Upper lobe of left lung (tissue), 6 donors: ENCODE data around the gene ORM2. TPM values are rescaled to one million over a fixed set of nuclear protein-coding genes. Genes with fewer than 3 reads are reported as not detected.

ENCODE experiments used
- ATAC-seq, 2 donors: fragments of 200-7000 bp; cut with Tn5 transposase; one replicate each; pipeline ENCODE4 v1.9.1; 2022; ENCODE audit warnings: mild to moderate bottlenecking in 2 of 2, moderate library complexity in 2 of 2; ENCODE audit not compliant: low FRiP score in 2 of 2
- DNase-seq, 2 donors: peaks; one replicate each; pipeline ENCODE4 v3.0.0-alpha.2; 2019 to 2020
- H3K27ac ChIP-seq, 4 donors: fragments of 200-600 bp; sonication (generic); one replicate each; pipeline ENCODE4 v1.5.1; 2016 to 2019
- H3K27me3 ChIP-seq, 4 donors: fragments of 200-600 bp; sonication (generic); one replicate each; pipeline ENCODE4 v1.5.1; 2017 to 2019
- H3K36me3 ChIP-seq, 4 donors: fragments of 200-600 bp; sonication (generic); one replicate each; pipeline ENCODE4 v1.5.1; 2016 to 2019
- H3K4me1 ChIP-seq, 4 donors: fragments of 200-600 bp; sonication (generic); one replicate each; pipeline ENCODE4 v1.5.1; 2018 to 2019
- H3K4me3 ChIP-seq, 4 donors: fragments of 200-600 bp; sonication (generic); one replicate each; pipeline ENCODE4 v1.5.1; 2017 to 2019; ENCODE audit warnings: mild to moderate bottlenecking in 2 of 4, moderate library complexity in 1 of 4
- H3K9me3 ChIP-seq, 4 donors: fragments of 200-600 bp; sonication (generic); one replicate each; pipeline ENCODE4 v1.5.1; 2018 to 2019
- EP300 ChIP-seq, 4 donors: sonication (generic); formaldehyde crosslinking; IDR thresholded peaks; one replicate each; pipeline ENCODE4 v1.5.1; 2017; ENCODE audit warnings: antibody characterized with exemption in 4 of 4, control low read depth in 2 of 4
- POLR2A ChIP-seq, 4 donors: fragments of 450-650 bp; IDR thresholded peaks; one replicate each; pipeline ENCODE4 v1.5.1; 2016 to 2017; ENCODE audit warnings: antibody characterized with exemption in 4 of 4, mild to moderate bottlenecking in 2 of 4
- POLR2AphosphoS5 ChIP-seq, 2 donors: sonication (generic); formaldehyde crosslinking; IDR thresholded peaks; one replicate each; pipeline ENCODE4 v1.5.1; 2017; ENCODE audit warnings: antibody characterized with exemption in 2 of 2
- WGBS, 2 donors: methylation state at CpG; one replicate each; pipeline ENCODE4 v1.1.5; 2017 to 2018; 5-methylcytosine and 5-hydroxymethylcytosine counted together
- total RNA-seq, 6 donors: library from RNA; depleted of rRNA in 4 of 6; stranded (reverse); fragments of >200 nt in 4 of 6; gene quantifications; one replicate each; pipeline versions ENCODE4 v1.1.0 to v1.2.1, GENCODE V29; 2016 to 2021
- TF ChIP-seq, protein P1 (sequence below), 6 experiments: fragments of 450-650 bp in 4 of 6; fragments of 200-600 bp in 2 of 6; sonication (generic) in 2 of 6; IDR thresholded peaks; one replicate each; pipeline ENCODE4 v1.5.1; 2016 to 2019; ENCODE audit warnings: antibody characterized with exemption in 6 of 6
- donor health status: DM: no; HTN: no; CAD: no; lungs with moderate emphysema.
- donor health status: DM: no; HTN: yes; CAD: no; lungs with severe emphysema.

The ORM2 gene
- total RNA-seq, 6 donors from 2014 or later = 2.2 to 5.5 (median 4.0) TPM; not detected in 2

DNA sequence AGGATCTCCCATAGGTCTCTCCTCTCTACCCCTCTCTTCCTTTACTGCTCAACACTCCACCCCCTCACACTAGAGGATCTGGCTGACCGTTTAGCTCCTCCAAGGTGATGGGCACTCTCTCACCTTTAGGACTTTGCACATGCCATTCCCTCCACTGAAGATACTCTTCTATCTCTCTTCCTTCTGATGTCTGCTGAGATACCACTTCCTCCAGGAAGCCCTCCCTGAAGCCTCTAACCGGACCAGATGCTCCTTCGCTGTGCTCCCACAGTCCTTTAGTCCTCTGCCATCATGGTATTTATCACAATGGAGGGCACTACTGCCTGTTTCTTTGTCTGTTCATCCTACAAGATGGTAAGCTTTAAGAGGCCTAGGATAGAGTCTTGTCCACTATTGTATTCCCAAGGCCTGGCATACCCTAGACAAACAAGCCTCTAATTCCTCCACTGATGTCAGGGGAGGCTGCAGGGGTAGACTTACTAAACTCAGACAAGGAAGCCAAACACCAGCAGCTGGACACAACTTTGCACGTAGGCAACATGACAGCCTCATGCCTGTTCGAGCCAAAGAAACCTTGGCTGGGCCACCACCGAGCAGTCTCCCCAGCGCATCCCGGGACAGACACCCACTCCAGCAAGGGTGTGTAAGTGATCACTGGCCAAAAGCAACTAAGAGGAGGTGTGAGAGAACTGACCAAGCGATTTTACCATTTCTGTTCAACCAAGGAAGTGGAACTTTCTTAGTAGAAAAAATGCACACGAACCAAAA, 20.2 kb downstream of the ORM2 start:
- 69 to 84% methylated on average over 10 of the region's 10 CpGs for WGBS, 2 donors
- peak overlapping the region in 3 of 4 donors; percentile 30 to 73 (median 72) for H3K27ac ChIP-seq
- no peak overlapping the region for H3K4me3 ChIP-seq
- peaks cover 29 to 100% (median 82%) of the 10 kb centered on the region in 4 donors for H3K36me3 ChIP-seq
- H3K27me3 ChIP-seq = no peaks in the 10 kb centered on the region
- H3K9me3 ChIP-seq = no peaks in the 10 kb centered on the region
- DNase-seq (no peak), ATAC-seq (peak in 1 of 2 donors; percentile 3)
- TF ChIP-seq POLR2AphosphoS5 (IDR thresholded peaks at IDR 0.05) (no peak), POLR2A (IDR thresholded peaks at IDR 0.05) (no peak), EP300 (IDR thresholded peaks at IDR 0.05) (no peak)
- TF ChIP-seq, protein P1, sequence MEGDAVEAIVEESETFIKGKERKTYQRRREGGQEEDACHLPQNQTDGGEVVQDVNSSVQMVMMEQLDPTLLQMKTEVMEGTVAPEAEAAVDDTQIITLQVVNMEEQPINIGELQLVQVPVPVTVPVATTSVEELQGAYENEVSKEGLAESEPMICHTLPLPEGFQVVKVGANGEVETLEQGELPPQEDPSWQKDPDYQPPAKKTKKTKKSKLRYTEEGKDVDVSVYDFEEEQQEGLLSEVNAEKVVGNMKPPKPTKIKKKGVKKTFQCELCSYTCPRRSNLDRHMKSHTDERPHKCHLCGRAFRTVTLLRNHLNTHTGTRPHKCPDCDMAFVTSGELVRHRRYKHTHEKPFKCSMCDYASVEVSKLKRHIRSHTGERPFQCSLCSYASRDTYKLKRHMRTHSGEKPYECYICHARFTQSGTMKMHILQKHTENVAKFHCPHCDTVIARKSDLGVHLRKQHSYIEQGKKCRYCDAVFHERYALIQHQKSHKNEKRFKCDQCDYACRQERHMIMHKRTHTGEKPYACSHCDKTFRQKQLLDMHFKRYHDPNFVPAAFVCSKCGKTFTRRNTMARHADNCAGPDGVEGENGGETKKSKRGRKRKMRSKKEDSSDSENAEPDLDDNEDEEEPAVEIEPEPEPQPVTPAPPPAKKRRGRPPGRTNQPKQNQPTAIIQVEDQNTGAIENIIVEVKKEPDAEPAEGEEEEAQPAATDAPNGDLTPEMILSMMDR (IDR thresholded peaks at IDR 0.05) = no peak
- H3K4me1 ChIP-seq = peaks cover 16 to 25% (median 18%) of the 10 kb centered on the region in 4 donors

DNA sequence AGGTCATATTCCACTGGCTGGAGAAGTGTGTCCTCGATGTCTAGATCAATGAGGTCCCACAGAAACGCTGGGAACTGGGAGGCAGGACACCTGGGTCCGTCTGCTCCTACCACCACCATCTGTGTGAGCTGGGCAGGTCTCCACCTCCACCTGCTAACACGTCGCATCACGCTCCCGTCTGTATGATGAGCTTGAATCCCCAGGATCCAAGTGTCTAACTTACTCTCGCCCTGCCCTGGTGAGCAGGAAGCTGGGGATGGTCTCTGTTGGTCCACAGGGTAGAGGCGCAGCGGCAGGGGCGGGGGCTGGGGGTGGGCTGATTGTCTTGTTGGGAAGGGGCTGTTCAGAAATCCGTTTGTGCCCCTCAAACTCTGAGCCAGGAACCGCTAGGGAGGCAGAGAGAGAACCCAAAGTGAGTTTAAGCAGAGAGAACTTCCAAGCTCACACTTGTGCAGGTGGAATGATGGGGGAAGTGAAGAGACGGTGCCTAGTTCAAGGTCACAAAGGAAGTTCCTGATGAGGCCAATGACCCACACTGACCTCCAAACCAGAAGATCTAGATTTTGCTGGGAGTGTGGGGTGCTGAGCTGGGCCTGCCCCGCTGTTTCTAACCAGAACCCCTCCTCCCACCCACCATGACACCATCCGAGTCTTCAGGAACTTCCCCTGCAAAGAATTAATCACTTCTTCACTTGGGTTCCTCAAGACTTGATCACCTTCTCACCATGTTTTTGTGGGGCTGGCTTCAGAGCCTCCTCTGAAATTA, 21.1 kb downstream of the ORM2 start:
- WGBS, 2 donors = 91 to 94% methylated on average over 10 to 16 of the region's 16 CpGs
- no peak for TF ChIP-seq POLR2A (IDR thresholded peaks at IDR 0.05)
- no peak for TF ChIP-seq EP300 (IDR thresholded peaks at IDR 0.05)
- no peak for TF ChIP-seq POLR2AphosphoS5 (IDR thresholded peaks at IDR 0.05)
- TF ChIP-seq, protein P1 (IDR thresholded peaks at IDR 0.05) = no peak
- no peaks in the 10 kb centered on the region for H3K9me3 ChIP-seq
- no peak overlapping the region for H3K4me3 ChIP-seq
- H3K27ac ChIP-seq = peak overlapping the region in 3 of 4 donors; percentile 30 to 72 (median 58)
- ATAC-seq (no peak), DNase-seq (no peak)
- peaks cover 28 to 100% (median 82%) of the 10 kb centered on the region in 4 donors for H3K36me3 ChIP-seq
- H3K4me1 ChIP-seq = peaks cover 16 to 25% (median 18%) of the 10 kb centered on the region in 4 donors
- H3K27me3 ChIP-seq = no peaks in the 10 kb centered on the region

DNA sequence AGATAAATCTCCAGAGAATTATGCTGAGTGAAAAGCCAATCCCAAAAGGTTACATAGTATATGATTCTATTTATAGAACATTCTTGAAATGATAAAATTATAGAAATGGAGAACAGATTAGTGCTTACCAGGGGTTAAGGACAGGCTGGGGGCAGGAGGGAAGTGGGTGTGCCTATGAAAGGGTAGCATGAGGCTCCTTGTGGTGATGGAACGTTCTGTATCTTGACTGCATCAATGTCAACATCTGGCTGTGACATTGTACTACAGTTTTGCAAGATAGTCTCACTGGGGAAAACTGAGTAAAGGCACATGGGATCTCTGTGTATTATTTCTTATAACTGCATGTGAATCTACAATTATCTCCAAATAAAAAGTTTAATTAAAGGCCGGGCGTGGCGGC, 22.3 kb downstream of the ORM2 start:
- TF ChIP-seq EP300 (IDR thresholded peaks at IDR 0.05) = peak in 2 of 4 donors; percentile 76 to 87
- peak in 1 of 2 donors; percentile 35 for TF ChIP-seq POLR2AphosphoS5 (IDR thresholded peaks at IDR 0.05)
- no peak for TF ChIP-seq POLR2A (IDR thresholded peaks at IDR 0.05)
- TF ChIP-seq, protein P1 (IDR thresholded peaks at IDR 0.05) = no peak
- WGBS, 2 donors = 73 to 80% methylated on average over 4 of the region's 4 CpGs
- Histone ChIP-seq H3K36me3 (peaks cover 21 to 100% (median 82%) of the 10 kb centered on the region in 4 donors), H3K27me3 (no peaks in the 10 kb centered on the region), H3K4me1 (peaks cover 16 to 25% (median 18%) of the 10 kb centered on the region in 4 donors), H3K9me3 (no peaks in the 10 kb centered on the region), H3K4me3 (no peak overlapping the region), H3K27ac (peak overlapping the region in 2 of 4 donors; percentile 14 to 18)
- no peak for ATAC-seq
- no peak for DNase-seq

DNA sequence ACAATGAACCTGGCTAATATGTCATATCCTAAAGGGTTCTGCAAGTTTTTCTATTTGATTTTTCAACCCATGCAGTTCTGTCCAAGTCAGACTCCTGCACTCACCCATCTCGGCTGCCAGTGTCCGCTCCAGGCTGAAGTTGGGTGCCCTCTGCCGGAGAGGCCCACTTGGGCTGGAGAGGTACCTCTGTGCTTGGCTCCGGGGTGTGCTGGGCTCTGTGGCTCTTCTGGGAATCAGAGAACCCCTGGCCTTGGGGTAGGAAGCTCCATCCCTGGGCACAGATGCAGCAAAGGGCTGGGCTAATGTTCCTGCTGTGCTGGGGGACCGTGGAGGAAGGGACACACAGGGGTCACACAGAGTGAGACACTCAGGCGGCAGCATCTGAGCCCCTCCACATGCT, 26.2 kb downstream of the ORM2 start:
- no peaks in the 10 kb centered on the region for H3K27me3 ChIP-seq
- TF ChIP-seq, protein P1 (IDR thresholded peaks at IDR 0.05) = no peak
- TF ChIP-seq POLR2AphosphoS5 (IDR thresholded peaks at IDR 0.05) (no peak), POLR2A (IDR thresholded peaks at IDR 0.05) (no peak), EP300 (IDR thresholded peaks at IDR 0.05) (no peak)
- no peak overlapping the region for H3K27ac ChIP-seq
- WGBS, 2 donors = 90 to 97% methylated on average over 6 of the region's 6 CpGs
- H3K36me3 ChIP-seq = peaks cover 49 to 100% (median 83%) of the 10 kb centered on the region in 4 donors
- DNase-seq = no peak
- ATAC-seq = no peak
- no peaks in the 10 kb centered on the region for H3K9me3 ChIP-seq
- no peak overlapping the region for H3K4me3 ChIP-seq
- H3K4me1 ChIP-seq = peaks cover 0 to 8% (median 1%) of the 10 kb centered on the region in 4 donors
